H1 (cell line): ENCODE measurements around the gene FAM13C. TPM values are rescaled to one million over a fixed set of nuclear protein-coding genes. Genes with fewer than 3 reads are reported as not detected.

Source experiments
- CTCF ChIA-PET: fragments of 300-600 bp; sonication (Branson Sonifier 250); formaldehyde crosslinking; loops from one replicate; lab custom pipeline; 2021; ENCODE audit not compliant: partially characterized antibody; lab: Charles Lee
- POLR2A ChIA-PET: fragments of 300-600 bp; sonication (Branson Sonifier 250); formaldehyde crosslinking; loops from one replicate; lab custom pipeline; 2021; ENCODE audit warnings: inconsistent platforms; ENCODE audit not compliant: partially characterized antibody; lab: Charles Lee
- DNase-seq, 2 experiments: peaks; one replicate each; pipeline versions ENCODE4 v3.0.0 to v3.0.0-alpha.2; 2010 to 2022; ENCODE audit warnings: low spot score in 2 of 2, low read depth in 1 of 2, mixed read lengths in 1 of 2
- FAIRE-seq: peaks from 2 replicates; lab custom pipeline; 2011; peaks lifted over from hg19 to GRCh38; lab: Jason Lieb, UNC
- H2AFZ ChIP-seq: 2 replicates; pipeline ENCODE4 v1.8.1; 2012; ENCODE audit warnings: low read length, inconsistent platforms
- H2AK5ac ChIP-seq: 2 replicates; pipeline ENCODE4 v1.6.1; 2013; ENCODE audit warnings: low read depth, low read length
- H2BK120ac ChIP-seq: replicated peaks from 2 replicates; pipeline ENCODE3; 2013; ENCODE audit warnings: low read depth, low read length, inconsistent platforms
- H2BK12ac ChIP-seq: 2 replicates; pipeline ENCODE4 v1.6.1; 2013; ENCODE audit warnings: low read depth, low read length
- H2BK15ac ChIP-seq: 2 replicates; pipeline ENCODE4 v1.6.1; 2013; ENCODE audit warnings: low read length
- H2BK20ac ChIP-seq: 2 replicates; pipeline ENCODE4 v1.6.1; 2013; ENCODE audit warnings: low read length
- H2BK5ac ChIP-seq: 2 replicates; pipeline ENCODE4 v1.6.1; 2013; ENCODE audit warnings: low read depth, low read length
- H3K14ac ChIP-seq: 2 replicates; pipeline ENCODE4 v1.6.1; 2013; ENCODE audit warnings: inconsistent platforms; ENCODE audit not compliant: insufficient read length
- H3K18ac ChIP-seq: 2 replicates; pipeline ENCODE4 v1.6.1; 2013; ENCODE audit warnings: low read length; ENCODE audit errors: extremely low read depth
- H3K23ac ChIP-seq: 2 replicates; pipeline ENCODE4 v1.6.1; 2013; ENCODE audit warnings: inconsistent platforms; ENCODE audit not compliant: insufficient read length
- H3K23me2 ChIP-seq: 2 replicates; pipeline ENCODE4 v1.6.1; 2013; ENCODE audit warnings: low read depth, low read length
- H3K27ac ChIP-seq: 2 replicates; pipeline ENCODE4 v1.6.1; 2011; ENCODE audit warnings: low read depth, low read length, inconsistent platforms
- H3K27me3 ChIP-seq, 4 experiments: replicated peaks in 1 of 4; 1 replicate in 1 of 4; 2 replicates in 3 of 4; pipeline versions ENCODE4 v1.6.1 to v1.8.1; 2011 to 2013; ENCODE audit warnings: low read length in 3 of 4, mild to moderate bottlenecking in 3 of 4, inconsistent platforms in 2 of 4, mixed read lengths in 2 of 4, moderate library complexity in 1 of 4; ENCODE audit not compliant: control insufficient read depth in 3 of 4, insufficient read depth in 3 of 4; ENCODE audit errors: extremely low read depth in 1 of 4
- H3K36me3 ChIP-seq, 4 experiments: 2 replicates each; pipeline versions ENCODE4 v1.6.1 to v1.8.1; 2011 to 2013; ENCODE audit warnings: mild to moderate bottlenecking in 4 of 4, low read length in 3 of 4, moderate library complexity in 2 of 4, control low read depth in 1 of 4, inconsistent platforms in 1 of 4; ENCODE audit not compliant: insufficient read depth in 4 of 4, control insufficient read depth in 2 of 4
- H3K4ac ChIP-seq: replicated peaks from 2 replicates; pipeline ENCODE3; 2013; ENCODE audit warnings: low read length, low read depth, mixed read lengths, inconsistent platforms; ENCODE audit not compliant: insufficient read length
- H3K4me1 ChIP-seq, 4 experiments: replicated peaks in 1 of 4; 1 replicate in 1 of 4; 2 replicates in 3 of 4; pipeline versions ENCODE4 v1.6.1 to v1.8.1; 2011 to 2013; ENCODE audit warnings: low read length in 3 of 4, inconsistent platforms in 2 of 4, mixed read lengths in 1 of 4; ENCODE audit not compliant: insufficient read depth in 4 of 4, control insufficient read depth in 3 of 4
- H3K4me2 ChIP-seq, 2 experiments: 2 replicates each; pipeline versions ENCODE4 v1.6.1 to v1.8.1; 2011 to 2013; ENCODE audit warnings: low read depth in 2 of 2, low read length in 2 of 2, control low read depth in 1 of 2, inconsistent platforms in 1 of 2, mild to moderate bottlenecking in 1 of 2; ENCODE audit not compliant: insufficient read depth in 1 of 2
- H3K4me3 ChIP-seq, 4 experiments: fragments of 200-600, 300-600 bp in 1 of 4; sonication (generic), shearing (Covaris generic), sonication (Bioruptor Twin) in 1 of 4; 2 replicates each; pipeline versions ENCODE4 v1.5.1 to v1.8.1; 2011 to 2016; ENCODE audit warnings: low read length in 4 of 4, low read depth in 3 of 4, control low read depth in 2 of 4, inconsistent platforms in 2 of 4, mild to moderate bottlenecking in 2 of 4, mixed read lengths in 1 of 4, moderate library complexity in 1 of 4; ENCODE audit not compliant: insufficient read depth in 2 of 4; ENCODE audit errors: extremely low read depth in 1 of 4
- H3K56ac ChIP-seq: replicated peaks from 2 replicates; pipeline ENCODE3; 2013; ENCODE audit warnings: low read depth, mild to moderate bottlenecking, mixed read lengths, low read length, inconsistent platforms; ENCODE audit not compliant: insufficient read length
- H3K79me1 ChIP-seq: 2 replicates; pipeline ENCODE4 v1.6.1; 2013; ENCODE audit warnings: low read depth, low read length, control low read depth
- H3K79me2 ChIP-seq, 2 experiments: 2 replicates each; pipeline versions ENCODE4 v1.6.1 to v1.8.1; 2012 to 2013; ENCODE audit warnings: low read length in 2 of 2, mild to moderate bottlenecking in 2 of 2, inconsistent platforms in 1 of 2; ENCODE audit not compliant: insufficient read depth in 2 of 2, control insufficient read depth in 1 of 2
- H3K9ac ChIP-seq, 4 experiments: replicated peaks in 1 of 4; 1 replicate in 1 of 4; 2 replicates in 3 of 4; pipeline versions ENCODE4 v1.6.1 to v1.8.1; 2011 to 2013; ENCODE audit warnings: low read depth in 3 of 4, low read length in 3 of 4, control low read depth in 2 of 4, mild to moderate bottlenecking in 2 of 4, moderate library complexity in 2 of 4, inconsistent platforms in 1 of 4; ENCODE audit errors: extremely low read depth in 1 of 4
- H3K9me3 ChIP-seq, 2 experiments: 2 replicates each; pipeline versions ENCODE4 v1.6.1 to v1.8.1; 2012 to 2013; ENCODE audit warnings: mild to moderate bottlenecking in 2 of 2, moderate library complexity in 2 of 2, control low read depth in 1 of 2, inconsistent platforms in 1 of 2, low read depth in 1 of 2, low read length in 1 of 2, mixed read lengths in 1 of 2; ENCODE audit not compliant: insufficient read depth in 2 of 2
- H4K20me1 ChIP-seq, 2 experiments: replicated peaks in 1 of 2; 2 replicates each; pipeline versions ENCODE3 to v1.8.1; 2011 to 2013; ENCODE audit warnings: inconsistent platforms in 2 of 2, low read length in 2 of 2, mild to moderate bottlenecking in 1 of 2; ENCODE audit not compliant: insufficient read depth in 2 of 2, control insufficient read depth in 1 of 2
- H4K5ac ChIP-seq: 2 replicates; pipeline ENCODE4 v1.6.1; 2013; ENCODE audit warnings: low read length, low read depth, mixed read lengths, inconsistent platforms; ENCODE audit not compliant: insufficient read length
- H4K8ac ChIP-seq: 2 replicates; pipeline ENCODE4 v1.8.0; 2013; ENCODE audit warnings: mild to moderate bottlenecking, moderate library complexity, low read length, inconsistent platforms; ENCODE audit not compliant: insufficient read depth; ENCODE audit errors: extremely low read depth
- H4K91ac ChIP-seq: replicated peaks from 2 replicates; pipeline ENCODE3; 2013; ENCODE audit warnings: low read length, mixed read lengths, inconsistent platforms; ENCODE audit not compliant: insufficient read length
- GABPA ChIP-seq: IDR thresholded peaks from 2 replicates; pipeline ENCODE4 v1.6.1; 2011; ENCODE audit warnings: mild to moderate bottlenecking, low read length, moderate library complexity, borderline replicate concordance; ENCODE audit not compliant: insufficient read depth
- RNF2 ChIP-seq: fragments of 200-900, 300-1000 bp; sonication (generic); IDR thresholded peaks from 2 replicates; pipeline ENCODE4 v1.7.1; 2016; ENCODE audit warnings: borderline replicate concordance, low read depth, mild to moderate bottlenecking, antibody characterized with exemption, low read length; ENCODE audit not compliant: poor library complexity, severe bottlenecking; ENCODE audit errors: missing control alignments
- TEAD4 ChIP-seq: IDR thresholded peaks from 2 replicates; pipeline ENCODE4 v1.6.1; 2012; ENCODE audit warnings: low read depth, low read length, inconsistent platforms, mixed read lengths
- WGBS, 2 experiments: shearing (Covaris generic) in 1 of 2; methylation state at CpG; one replicate each; pipeline versions ENCODE4 v1.1.6 to v1.1.7; 2013 to 2015; ENCODE audit warnings: low lambda C conversion rate in 2 of 2, mixed read lengths in 2 of 2, inconsistent platforms in 1 of 2, low coverage in 1 of 2, missing lambda C conversion rate in 1 of 2; ENCODE audit not compliant: insufficient replicate concordance in 2 of 2, insufficient coverage in 1 of 2, insufficient read length in 1 of 2; ENCODE audit errors: extremely low coverage in 1 of 2, missing lambda C conversion rate in 1 of 2; 5-methylcytosine and 5-hydroxymethylcytosine counted together
- polyA plus RNA-seq, 7 experiments: library from polyadenylated mRNA; depleted of rRNA in 3 of 7; stranded (reverse) in 5 of 7; unstranded in 2 of 7; fragments of >200 nt in 5 of 7; fragments of 200-250 nt in 2 of 7; gene quantifications; 1 replicate in 5 of 7; 2 replicates in 1 of 7; 4 replicates in 1 of 7; pipeline versions ENCODE4 v1.2.1 to v1.2.3, GENCODE V29; 2011 to 2013; ENCODE audit warnings: missing spikeins in 2 of 7, mixed read lengths in 2 of 7
- total RNA-seq: library from RNA; stranded (reverse); fragmentation: NEBNext Ultra II Directional; extraction: Animal tissue kit (Norgen Biotek cat#: 25700); gene quantifications from 2 replicates; pipeline ENCODE4 v1.2.1, GENCODE V29; 2021

FAM13C gene
- total and polyA plus RNA-seq, 2 of the 8 experiments (the other 6 are each of a cell fraction or from before 2014, with no cell fraction given): 0.56 to 0.62 TPM

DNA sequence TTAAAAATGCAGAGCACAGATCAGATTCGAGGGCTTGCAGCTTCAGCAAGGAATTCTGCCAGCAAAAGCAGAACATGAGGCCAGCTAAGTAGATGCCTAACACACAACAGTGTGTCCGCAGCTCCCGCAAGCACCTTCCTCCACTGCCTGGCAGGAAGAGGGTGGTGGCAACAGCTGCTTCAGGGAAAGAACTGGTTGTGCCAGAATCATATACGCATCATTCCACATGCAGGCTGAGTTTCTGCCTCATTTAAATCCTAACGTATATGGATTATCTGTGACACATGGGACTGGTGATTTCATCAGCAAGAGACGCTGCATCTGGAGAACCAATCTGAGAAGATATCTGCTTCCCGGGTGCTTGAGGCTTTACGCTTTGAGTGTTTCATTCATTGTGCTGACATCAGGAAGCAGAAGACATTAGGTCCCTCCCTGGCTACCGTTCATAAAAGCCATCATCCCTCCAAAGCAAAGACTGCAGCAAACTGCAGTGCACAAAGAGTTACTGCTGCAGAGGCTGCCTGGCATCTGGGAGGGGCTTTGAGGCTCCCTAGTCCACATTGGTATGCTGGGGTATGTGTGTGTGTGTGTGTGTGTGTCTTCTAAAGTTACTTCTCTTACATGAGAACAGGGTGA, 78.8 kb downstream of the FAM13C start:
- no peak overlapping the region for H3K9ac ChIP-seq
- H3K4me1 ChIP-seq: peaks cover 0 to 2% (median 0%) of the 10 kb centered on the region in 4 experiments; a peak in 2 of 7 replicates
- H2BK5ac ChIP-seq: peak overlapping the region; percentile 16; the same call in 1 of the 2 replicates
- H3K79me1 ChIP-seq: no peaks in the 10 kb centered on the region
- H2BK120ac ChIP-seq: no peak overlapping the region
- H3K36me3 ChIP-seq: no peaks in the 10 kb centered on the region
- no peak for FAIRE-seq
- no peaks in the 10 kb centered on the region for H3K27me3 ChIP-seq
- no peak overlapping the region for H3K4me3 ChIP-seq
- H3K4ac ChIP-seq: no peak overlapping the region
- no peak for TF ChIP-seq RNF2
- no peak for TF ChIP-seq GABPA
- TF ChIP-seq TEAD4: peak; percentile 46; the same call in 1 of the 2 replicates
- TF ChIP-seq, all 59 proteins: peak for 1
- no peak overlapping the region for H3K27ac ChIP-seq
- H2AK5ac ChIP-seq: no peak overlapping the region
- H3K23me2 ChIP-seq: peaks cover 7% of the 10 kb centered on the region; the same call in 1 of the 2 replicates
- no peak overlapping the region for H4K91ac ChIP-seq
- H4K5ac ChIP-seq: no peak overlapping the region
- H3K4me2 ChIP-seq: no peak overlapping the region
- no peaks in the 10 kb centered on the region for H4K20me1 ChIP-seq
- no peak for DNase-seq
- H2BK15ac ChIP-seq: peak overlapping the region; percentile 78
- no peak overlapping the region for H2BK20ac ChIP-seq
- ChIA-PET POLR2A (no interaction called here), CTCF (no interaction called here)
- no peak overlapping the region for H3K14ac ChIP-seq
- H3K23ac ChIP-seq: no peak overlapping the region
- H3K18ac ChIP-seq: no peak overlapping the region
- H3K9me3 ChIP-seq: no peaks in the 10 kb centered on the region
- H2BK12ac ChIP-seq: peak overlapping the region; percentile 21; the same call in 1 of the 2 replicates
- no peaks in the 10 kb centered on the region for H3K79me2 ChIP-seq
- WGBS, 2 experiments: 77% methylated on average over 9 of the region's 9 CpGs; no CpG with 5 or more reads in 1 of the 2 experiments
- peak overlapping the region; percentile 83 for H2AFZ ChIP-seq
- H4K8ac ChIP-seq: no peak overlapping the region
- no peak overlapping the region for H3K56ac ChIP-seq
